CD4-positive, alpha-beta T cell treated with Interleukin-6 at 100 ng/mL for 8 hours (primary cell): ENCODE measurements around the gene RIMS1.

Source experiments
- DNase-seq: peaks from one replicate; pipeline ENCODE4 v3.0.0-alpha.2; 2020; ENCODE audit warnings: mixed read lengths, low spot score

Gene RIMS1

GRCh38 chr6:72350296-72350881 is 464.0 kb downstream of the RIMS1 start:
- DNase-seq = no peak

- DNase-seq = no peak
Observed at GRCh38 chr6:72363844-72364740, 477.7 kb downstream of the RIMS1 start.

- no peak for DNase-seq
Observed at GRCh38 chr6:72365773-72366172, 479.4 kb downstream of the RIMS1 start.

DNA sequence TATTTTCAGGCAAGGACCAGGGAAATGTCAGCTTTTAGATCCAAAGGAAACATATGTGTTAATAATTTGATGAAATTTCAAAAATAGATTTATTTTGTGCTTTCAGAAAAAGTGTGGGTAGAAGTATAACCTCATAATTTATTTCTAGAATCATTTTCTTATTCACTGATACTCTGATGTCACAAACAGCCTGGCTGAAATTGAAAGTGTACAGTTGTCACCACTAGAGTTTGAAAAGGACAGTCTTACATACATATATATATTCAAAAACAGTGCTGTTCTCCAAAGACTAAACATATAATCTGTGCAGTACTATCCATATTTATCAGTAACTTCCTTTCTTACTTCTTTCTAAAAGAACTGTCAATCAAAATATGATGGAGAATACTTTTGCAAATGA is 481.1 kb downstream of the RIMS1 start:
- no peak for DNase-seq

GRCh38 chr6:72371473-72371872 is 485.1 kb downstream of the RIMS1 start:
- DNase-seq = no peak

DNA sequence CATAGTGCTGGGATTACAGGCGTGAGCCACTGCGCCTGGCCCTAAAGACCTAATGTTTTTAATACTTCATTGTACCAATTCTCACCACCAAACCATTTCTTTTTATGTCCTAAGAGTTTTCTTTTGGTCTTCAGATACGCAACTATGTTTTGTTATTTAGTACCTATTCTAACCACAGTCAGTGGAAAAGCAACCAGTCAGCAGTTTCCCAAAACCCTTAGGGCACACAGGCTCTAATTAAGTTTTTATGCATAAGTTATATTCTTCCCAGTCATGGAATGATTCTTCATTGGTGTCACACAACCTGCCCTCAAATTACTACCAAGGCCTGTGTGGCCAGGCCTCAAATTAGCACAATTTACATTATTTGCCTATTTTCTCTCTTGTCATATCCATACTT is 487.8 kb downstream of the RIMS1 start:
- DNase-seq = no peak

- DNase-seq = no peak
Observed at GRCh38 chr6:72374857-72375256, 488.5 kb downstream of the RIMS1 start.

DNA sequence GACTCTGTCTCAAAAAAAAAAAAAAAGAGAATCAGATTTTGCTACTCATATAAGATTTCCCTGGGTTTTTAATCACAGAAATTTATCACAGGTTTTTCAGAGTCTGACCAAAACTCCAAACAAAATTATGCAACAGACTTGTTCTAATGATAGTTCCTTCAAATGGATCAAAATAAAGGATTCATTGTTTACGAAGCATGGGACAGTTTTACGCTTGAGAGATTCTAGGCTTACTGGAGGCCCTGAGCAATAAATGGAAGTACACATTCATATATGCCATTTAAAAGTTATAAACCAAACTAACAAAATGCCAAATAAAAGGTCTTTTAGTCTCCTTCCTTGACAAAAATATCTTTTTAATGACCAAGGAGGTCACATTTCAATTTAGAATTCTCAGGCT is 490.4 kb downstream of the RIMS1 start:
- no peak for DNase-seq

GRCh38 chr6:72381076-72381475 is 494.7 kb downstream of the RIMS1 start:
- no peak for DNase-seq

- no peak for DNase-seq
Observed at GRCh38 chr6:72382602-72383529, 496.5 kb downstream of the RIMS1 start.

- no peak for DNase-seq
Observed at GRCh38 chr6:72386324-72386723, 500.0 kb downstream of the RIMS1 start.

GRCh38 chr6:72389698-72390097 is 503.3 kb downstream of the RIMS1 start:
- no peak for DNase-seq

GRCh38 chr6:72390548-72390947 is 504.2 kb downstream of the RIMS1 start:
- DNase-seq = no peak

- no peak for DNase-seq
Observed at GRCh38 chr6:72401865-72402264, 515.5 kb downstream of the RIMS1 start.

DNA sequence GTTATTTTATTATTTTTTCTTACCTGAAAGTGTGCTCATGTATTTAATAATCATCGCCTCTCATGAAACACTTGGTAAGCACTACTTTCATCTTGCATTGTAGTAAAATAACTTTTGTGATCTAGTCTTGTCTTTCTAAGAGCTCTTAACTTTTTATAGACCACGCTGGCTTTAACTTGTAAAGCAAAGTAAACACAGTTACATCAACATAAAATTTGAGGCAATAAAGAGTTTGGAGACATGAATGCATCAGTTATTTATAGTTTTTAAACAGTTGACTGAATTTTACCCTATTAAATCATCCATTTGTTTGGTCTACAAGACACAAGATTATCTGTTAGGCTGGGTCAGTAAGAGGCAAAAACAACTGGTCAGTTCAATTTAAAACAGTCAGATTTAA is 517.1 kb downstream of the RIMS1 start:
- no peak for DNase-seq

DNA sequence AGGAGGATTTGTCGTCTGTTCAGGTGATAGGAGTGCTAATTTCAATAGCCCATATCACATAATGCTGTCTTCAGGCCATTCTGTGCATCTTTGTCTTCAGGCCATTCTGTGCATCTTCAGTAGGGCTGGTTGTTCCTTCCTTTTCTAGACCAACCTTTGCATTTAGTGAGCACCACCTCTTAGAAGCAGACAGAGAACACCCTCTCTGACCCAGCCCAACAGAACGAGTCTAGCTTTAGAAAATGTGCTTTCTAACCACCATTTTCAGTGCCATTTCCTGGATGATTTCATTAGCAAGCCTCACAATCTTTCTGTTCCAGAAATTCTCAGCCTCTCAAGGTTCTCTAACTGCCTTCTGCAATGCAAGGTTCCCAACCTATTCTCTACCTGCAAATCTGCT is 520.2 kb downstream of the RIMS1 start:
- DNase-seq = no peak

- DNase-seq = no peak
Observed at GRCh38 chr6:72410769-72411168, 524.4 kb downstream of the RIMS1 start.

GRCh38 chr6:72411872-72412708 is 525.7 kb downstream of the RIMS1 start:
- DNase-seq = peak; percentile 75

- DNase-seq = no peak
Observed at GRCh38 chr6:72412709-72413044, 526.3 kb downstream of the RIMS1 start.

- DNase-seq = no peak
Observed at GRCh38 chr6:72413884-72414283, 527.5 kb downstream of the RIMS1 start.

GRCh38 chr6:72414657-72415056 is 528.3 kb downstream of the RIMS1 start:
- no peak for DNase-seq
